OCI-LY3 (cell line): ENCODE data around the gene RPUSD1.
"Not testable (repeated sequence)": the region's sequence is repeated elsewhere in the genome, so short reads cannot be mapped to it uniquely, and the experiment has no call there.

Experiments
- EZH2phosphoT487 ChIP-seq: fragments of 200-600 bp; shearing (Covaris generic); IDR thresholded peaks from 2 replicates; pipeline ENCODE4 v1.6.1; 2018; ENCODE audit warnings: antibody characterized with exemption, mixed run types, low read depth
- TF ChIP-seq, protein P1 (sequence below): fragments of 200-600, 300-600 bp; sonication (generic); IDR thresholded peaks from 2 replicates; pipeline ENCODE4 v1.5.1; 2014; ENCODE audit warnings: antibody characterized with exemption, low read length, low read depth

DNA sequence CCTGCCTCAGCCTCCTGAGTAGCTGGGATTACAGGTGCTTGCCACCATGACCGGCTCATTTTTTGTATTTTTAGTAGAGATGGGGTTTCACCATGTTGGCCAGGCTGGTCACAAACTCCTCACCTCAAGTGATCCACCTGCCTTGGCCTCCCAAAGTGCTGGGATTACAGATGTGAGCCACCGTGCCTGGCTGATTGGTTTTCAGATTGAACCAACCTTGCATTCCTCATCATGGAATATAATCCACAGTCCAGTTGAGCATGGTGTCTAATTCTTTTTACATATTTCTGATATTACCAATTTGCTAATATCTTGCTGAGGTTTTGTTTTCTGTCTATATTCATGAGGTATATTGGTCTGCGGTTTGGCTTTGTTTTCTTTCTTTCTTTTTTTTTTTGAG lies 48.6 kb upstream of the RPUSD1 start:
- TF ChIP-seq, protein P1, sequence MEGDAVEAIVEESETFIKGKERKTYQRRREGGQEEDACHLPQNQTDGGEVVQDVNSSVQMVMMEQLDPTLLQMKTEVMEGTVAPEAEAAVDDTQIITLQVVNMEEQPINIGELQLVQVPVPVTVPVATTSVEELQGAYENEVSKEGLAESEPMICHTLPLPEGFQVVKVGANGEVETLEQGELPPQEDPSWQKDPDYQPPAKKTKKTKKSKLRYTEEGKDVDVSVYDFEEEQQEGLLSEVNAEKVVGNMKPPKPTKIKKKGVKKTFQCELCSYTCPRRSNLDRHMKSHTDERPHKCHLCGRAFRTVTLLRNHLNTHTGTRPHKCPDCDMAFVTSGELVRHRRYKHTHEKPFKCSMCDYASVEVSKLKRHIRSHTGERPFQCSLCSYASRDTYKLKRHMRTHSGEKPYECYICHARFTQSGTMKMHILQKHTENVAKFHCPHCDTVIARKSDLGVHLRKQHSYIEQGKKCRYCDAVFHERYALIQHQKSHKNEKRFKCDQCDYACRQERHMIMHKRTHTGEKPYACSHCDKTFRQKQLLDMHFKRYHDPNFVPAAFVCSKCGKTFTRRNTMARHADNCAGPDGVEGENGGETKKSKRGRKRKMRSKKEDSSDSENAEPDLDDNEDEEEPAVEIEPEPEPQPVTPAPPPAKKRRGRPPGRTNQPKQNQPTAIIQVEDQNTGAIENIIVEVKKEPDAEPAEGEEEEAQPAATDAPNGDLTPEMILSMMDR: not testable (repeated sequence)
- not testable (repeated sequence) for TF ChIP-seq EZH2phosphoT487
